Measurements from ENCODE around the gene DEAF1. TPM values are rescaled to one million over a fixed set of nuclear protein-coding genes. Genes with fewer than 3 reads are reported as not detected.
"Not testable (repeated sequence)": the region's sequence is repeated elsewhere in the genome, so short reads cannot be mapped to it uniquely, and the experiment has no call there.

DEAF1 gene, protein sequence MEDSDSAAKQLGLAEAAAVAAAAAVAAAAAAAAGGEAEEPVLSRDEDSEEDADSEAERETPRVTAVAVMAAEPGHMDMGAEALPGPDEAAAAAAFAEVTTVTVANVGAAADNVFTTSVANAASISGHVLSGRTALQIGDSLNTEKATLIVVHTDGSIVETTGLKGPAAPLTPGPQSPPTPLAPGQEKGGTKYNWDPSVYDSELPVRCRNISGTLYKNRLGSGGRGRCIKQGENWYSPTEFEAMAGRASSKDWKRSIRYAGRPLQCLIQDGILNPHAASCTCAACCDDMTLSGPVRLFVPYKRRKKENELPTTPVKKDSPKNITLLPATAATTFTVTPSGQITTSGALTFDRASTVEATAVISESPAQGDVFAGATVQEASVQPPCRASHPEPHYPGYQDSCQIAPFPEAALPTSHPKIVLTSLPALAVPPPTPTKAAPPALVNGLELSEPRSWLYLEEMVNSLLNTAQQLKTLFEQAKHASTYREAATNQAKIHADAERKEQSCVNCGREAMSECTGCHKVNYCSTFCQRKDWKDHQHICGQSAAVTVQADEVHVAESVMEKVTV
- total RNA-seq, result 36.9 TPM

DNA sequence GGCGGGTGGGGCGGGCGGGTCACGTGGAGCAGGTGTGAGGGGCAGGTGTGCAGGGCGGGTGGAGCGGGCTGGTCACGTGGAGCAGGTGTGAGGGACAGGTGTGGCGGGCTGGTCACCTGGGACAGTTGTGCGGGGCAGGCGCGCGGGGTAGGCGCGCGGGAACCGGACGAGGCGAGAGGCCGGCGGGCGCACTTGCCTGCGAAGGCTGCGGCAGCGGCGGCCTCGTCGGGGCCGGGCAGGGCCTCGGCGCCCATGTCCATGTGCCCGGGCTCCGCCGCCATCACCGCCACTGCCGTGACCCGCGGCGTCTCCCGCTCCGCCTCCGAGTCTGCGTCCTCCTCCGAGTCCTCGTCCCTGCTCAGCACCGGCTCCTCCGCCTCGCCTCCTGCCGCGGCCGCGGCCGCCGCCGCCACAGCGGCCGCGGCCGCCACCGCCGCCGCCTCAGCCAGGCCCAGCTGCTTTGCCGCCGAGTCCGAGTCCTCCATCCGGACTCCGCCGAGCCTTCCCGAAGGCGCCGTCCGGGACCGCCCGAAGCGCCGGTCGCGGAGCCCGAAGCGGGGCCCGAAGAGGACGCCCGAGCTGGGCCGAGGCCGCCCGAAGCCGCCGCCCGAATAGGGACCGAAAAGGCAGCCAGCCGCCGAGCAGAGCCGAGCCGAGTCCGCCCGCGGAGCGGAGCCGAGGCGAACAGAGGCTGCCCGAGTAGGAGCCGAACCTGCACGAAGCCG lies at the start of gene DEAF1:
Gene DEAF1, minus strand, starts transcription at position 660 of the 725 bp plus-strand sequence. Its CDS starts 175 bp downstream, at position 485.
- DNase-seq (ENCODE audit: low spot score), result peak; percentile 99

- DNase-seq (ENCODE audit: low spot score), result no peak
Measured at GRCh38 chr11:742571-743201, 47.7 kb upstream of the DEAF1 start.

DNA sequence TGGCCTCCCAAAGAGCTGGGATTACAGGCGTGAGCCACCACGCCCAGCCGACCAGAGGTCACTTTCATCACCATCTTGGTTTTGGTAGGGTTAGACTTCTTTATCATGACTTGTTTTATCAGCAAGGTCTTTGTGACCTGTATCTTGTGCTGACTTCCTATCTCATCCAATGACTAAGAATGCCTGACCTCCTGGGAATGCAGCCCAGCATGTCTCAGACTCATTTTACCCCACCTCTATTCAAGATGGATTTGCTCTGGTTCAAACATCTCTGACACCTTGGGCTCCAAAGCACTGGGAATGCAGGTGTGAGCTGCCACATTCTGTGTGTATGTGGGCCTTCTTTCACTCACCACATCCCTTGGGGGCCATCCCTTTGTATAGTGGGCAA lies 47.1 kb upstream of the DEAF1 start:
- no peak for DNase-seq (ENCODE audit: low spot score)

DNA sequence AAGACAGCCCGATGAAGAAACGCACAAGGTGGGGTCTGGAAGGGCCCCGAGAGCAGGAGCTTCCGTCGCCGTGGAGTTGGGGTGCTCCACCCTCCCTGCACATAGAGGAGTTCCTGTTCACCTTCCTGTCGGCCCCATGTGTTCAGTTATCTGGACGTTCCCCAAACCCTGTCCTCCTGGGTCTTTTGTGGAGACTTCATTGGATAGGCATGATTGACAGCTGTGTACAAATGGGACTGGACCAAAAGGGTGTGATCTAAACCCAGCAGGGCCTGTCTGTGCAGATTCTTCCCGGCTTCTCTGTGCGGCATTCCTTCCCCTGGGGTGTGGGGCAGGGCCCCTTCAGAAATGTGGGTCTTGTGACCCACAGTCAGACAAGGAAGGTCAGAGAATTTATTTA lies 42.9 kb upstream of the DEAF1 start:
- DNase-seq (ENCODE audit: low spot score), result peak; percentile 61

GRCh38 chr11:737366-737765 lies 42.3 kb upstream of the DEAF1 start:
- DNase-seq (ENCODE audit: low spot score), result no peak

DNA sequence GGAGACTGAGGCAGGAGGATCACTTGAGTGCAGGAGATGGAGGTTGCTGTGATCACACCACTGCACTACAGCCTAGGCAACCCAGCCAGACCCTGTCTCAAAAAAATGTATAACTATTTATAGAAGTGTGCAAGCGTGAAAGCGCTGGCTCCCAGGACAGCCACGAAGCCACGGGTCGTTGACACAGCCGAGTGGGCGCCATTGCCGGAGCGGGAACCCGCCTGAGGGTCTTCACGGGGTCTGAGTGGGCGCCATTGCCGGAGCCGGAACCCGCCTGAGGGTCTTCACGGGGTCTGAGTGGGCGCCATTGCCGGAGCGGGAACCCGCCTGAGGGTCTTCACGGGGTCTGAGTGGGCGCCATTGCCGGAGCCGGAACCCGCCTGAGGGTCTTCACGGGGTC lies 39.5 kb upstream of the DEAF1 start:
- not testable (repeated sequence) for DNase-seq (ENCODE audit: low spot score)

- DNase-seq (ENCODE audit: low spot score), result no peak
Measured at GRCh38 chr11:733072-733471, 38.0 kb upstream of the DEAF1 start.

GRCh38 chr11:729492-730074 lies 34.6 kb upstream of the DEAF1 start:
- no peak for DNase-seq (ENCODE audit: low spot score)

- peak; percentile 43 for DNase-seq (ENCODE audit: low spot score)
Measured at GRCh38 chr11:728901-729491, 34.0 kb upstream of the DEAF1 start.

DNA sequence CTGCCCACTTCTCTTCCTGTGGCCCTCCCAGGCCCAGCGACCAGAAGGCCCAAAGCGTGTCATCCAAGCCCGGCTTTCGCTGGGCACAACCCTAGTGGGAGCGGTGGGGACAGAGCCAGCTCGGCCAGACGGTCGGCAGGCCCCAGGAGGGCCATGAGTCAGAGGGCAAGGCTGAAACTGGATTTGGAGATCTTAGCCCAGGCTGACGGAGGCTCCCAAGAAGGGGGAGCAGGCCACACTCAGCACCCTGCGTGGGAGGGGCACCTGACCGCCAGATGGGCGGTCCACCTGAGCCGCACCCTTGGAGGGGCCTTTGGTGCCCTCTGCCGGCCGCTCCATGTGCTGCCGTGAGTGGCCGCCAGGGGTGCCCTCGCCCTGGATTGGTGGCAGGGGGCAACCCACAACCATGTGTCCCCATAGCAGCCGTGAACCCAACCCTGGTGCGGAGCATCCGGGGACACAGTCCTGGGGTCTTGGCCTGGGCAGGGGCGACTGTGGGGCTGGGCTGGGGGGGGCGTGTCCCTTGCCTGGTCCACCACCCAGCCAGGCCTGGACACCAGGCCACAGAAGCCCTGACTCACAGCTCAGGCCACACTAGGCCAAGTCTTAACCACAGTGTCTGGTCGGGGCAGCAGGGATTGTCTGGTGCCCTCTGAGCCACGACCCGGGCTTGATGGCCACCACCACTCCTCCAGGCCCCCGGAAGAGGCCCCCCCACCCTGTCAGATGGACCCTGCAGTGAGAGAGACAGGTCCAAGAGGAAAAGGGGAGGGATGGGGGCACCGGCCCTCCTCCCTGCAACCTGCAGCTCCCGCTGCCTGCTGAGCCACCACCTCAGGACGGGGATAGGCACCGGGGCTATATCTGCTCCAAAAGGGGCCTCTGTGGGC lies 33.1 kb upstream of the DEAF1 start:
- peak; percentile 83 for DNase-seq (ENCODE audit: low spot score)

DNA sequence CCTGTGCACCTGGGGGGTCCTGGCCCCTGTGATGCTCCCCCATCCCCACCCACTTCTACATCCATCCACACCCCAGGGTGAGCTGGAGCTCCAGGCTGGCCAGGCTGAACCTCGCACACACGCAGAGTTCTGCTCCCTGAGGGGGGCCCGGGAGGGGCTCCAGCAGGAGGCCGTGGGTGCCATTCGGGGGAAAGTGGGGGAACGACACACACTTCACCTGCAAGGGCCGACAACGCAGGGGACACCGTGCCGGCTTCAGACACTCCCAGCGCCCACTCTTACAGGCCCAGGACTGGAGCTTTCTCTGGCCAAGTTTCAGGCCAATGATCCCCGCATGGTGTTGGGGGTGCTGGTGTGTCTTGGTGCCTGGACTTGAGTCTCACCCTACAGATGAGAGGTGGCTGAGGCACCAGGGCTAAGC lies 32.3 kb upstream of the DEAF1 start:
- peak; percentile 43 for DNase-seq (ENCODE audit: low spot score)

- peak; percentile 84 for DNase-seq (ENCODE audit: low spot score)
Measured at GRCh38 chr11:726278-727220, 31.5 kb upstream of the DEAF1 start.

DNA sequence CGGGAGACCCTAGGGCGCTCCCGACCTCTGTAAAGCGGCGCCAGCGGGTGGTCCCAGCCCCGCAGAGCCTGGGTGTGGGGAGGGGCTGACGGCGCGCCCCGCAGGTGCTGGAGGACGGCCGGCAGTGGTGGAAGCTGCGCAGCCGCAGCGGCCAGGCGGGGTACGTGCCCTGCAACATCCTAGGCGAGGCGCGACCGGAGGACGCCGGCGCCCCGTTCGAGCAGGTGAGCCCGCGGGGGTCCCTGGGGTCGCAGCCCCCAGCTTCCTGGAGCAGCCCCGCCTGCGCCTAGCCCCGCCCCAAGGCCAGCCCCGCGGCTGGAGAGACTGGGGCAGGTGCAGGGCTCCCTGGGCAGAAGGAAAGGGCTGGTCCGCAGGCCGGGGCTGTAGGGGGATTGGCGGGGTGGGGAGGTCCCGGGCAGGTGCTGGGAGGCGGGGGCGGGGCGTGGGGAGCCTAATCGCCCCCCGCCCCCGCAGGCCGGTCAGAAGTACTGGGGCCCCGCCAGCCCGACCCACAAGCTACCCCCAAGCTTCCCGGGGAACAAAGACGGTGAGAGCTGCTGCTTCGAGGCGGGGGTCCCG lies 30.7 kb upstream of the DEAF1 start:
- no peak for DNase-seq (ENCODE audit: low spot score)

DNA sequence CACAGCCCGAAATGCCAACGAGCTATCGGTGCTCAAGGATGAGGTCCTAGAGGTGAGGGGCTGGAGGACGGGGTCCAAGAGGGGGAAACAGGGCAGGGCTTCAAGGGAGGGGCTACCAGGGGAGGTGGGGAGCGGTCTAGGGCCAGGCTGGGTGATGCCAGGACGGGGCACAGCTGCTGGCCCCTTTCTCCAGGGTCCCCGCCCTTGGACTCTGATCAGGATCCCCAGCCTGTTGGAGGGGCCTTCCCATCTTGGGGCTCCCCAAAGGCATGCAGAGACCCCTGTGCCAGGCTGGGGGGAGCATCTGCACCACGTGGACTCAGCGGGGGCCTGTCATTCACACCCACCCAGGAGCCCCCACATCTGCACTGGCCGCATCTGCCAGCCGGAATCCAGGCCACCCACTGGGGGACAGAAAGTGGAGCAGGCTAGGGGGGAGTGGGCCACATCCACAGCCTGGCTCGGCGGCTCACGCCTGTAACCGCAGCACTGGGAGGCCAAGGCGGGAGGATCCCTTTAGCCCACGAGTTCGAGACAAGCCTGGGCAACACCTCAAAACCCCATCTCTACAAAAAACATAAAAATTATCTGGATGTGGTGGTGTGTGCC lies 29.9 kb upstream of the DEAF1 start:
- no peak for DNase-seq (ENCODE audit: low spot score)

DNA sequence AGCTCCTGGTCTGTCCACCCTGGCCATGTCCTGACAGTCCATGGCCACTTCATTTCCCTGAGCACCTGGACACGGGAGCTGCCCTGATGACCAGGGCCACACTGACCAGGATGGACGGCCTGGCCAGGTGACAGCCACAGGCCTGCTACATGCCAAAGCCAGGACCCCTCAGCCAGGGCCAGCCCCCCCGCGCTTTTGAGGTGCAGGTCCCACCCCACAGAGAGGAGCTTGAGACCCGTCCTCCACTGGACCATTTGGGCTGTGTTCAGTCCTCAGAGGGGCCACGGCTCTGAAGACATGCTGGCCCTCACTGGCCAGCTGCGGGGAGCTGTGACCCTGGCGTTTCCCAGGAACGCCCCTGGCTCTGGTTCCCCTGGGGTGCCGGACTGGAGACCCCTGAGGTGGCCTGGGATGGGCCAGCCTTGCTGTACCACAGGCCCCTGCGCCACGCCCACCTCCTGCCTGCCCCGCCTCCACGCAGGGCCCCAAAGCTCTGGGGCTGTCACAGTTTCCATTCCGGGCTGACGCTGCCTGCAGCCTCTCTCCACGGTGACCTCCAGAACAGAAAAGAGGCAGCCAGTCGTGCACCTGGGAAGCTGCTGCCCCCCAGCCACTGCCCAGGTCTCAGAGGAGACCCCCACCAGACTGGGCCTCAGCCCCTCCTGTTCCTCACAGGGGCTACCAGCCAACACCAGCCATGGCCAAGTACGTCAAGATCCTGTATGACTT lies 29.2 kb upstream of the DEAF1 start:
- no peak for DNase-seq (ENCODE audit: low spot score)

DNA sequence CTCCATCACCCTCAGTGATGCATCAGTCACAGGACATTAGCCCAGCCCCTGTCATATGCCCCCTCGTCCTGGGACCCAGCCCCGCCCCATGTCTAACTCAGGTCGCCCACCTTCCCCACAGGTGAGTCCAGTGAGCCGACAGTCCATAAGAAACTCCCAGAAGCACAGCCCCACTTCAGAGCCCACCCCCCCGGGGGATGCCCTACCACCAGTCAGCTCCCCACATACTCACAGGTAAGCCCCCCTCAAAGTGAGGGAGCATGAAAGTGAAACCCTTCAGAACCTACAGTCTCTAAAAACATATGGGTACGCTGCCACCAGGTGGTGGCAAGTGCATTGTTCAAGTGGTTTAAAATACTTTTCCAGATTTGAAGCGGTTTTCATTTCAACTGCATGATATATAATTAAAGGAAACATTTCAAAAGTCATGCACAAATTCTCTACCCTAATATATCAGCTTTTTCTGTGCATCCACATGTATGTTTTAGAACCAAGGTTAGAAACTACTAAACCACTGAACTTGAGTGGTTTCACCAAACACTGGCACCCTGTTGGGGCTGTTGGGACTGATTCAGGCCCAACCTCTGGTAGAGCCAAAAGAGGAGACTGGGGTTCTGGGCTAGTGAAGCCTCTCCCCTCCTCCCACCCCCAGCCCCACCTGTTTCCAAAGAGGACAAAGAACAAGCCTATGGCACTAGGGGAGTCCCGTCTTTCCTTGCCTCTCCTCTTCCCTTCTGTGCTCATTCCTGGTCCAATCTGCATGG lies 28.3 kb upstream of the DEAF1 start:
- peak; percentile 46 for DNase-seq (ENCODE audit: low spot score)

GRCh38 chr11:722346-722811 lies 27.4 kb upstream of the DEAF1 start:
- no peak for DNase-seq (ENCODE audit: low spot score)

Data from ureter (tissue), 1 donor.